IPS-NIHi11 (cell line): Measurements from ENCODE around the gene COG8.
A peak's percentile ranks its signal among the peaks of the same experiment; 100 is the strongest.
"Not testable (repeated sequence)": the region's sequence is repeated elsewhere in the genome, so short reads cannot be mapped to it uniquely, and the experiment has no call there.

Source experiments
- DNase-seq: peaks from one replicate; pipeline ENCODE4 v3.0.0; 2012; ENCODE audit warnings: mixed read lengths, low spot score

COG8 gene, protein sequence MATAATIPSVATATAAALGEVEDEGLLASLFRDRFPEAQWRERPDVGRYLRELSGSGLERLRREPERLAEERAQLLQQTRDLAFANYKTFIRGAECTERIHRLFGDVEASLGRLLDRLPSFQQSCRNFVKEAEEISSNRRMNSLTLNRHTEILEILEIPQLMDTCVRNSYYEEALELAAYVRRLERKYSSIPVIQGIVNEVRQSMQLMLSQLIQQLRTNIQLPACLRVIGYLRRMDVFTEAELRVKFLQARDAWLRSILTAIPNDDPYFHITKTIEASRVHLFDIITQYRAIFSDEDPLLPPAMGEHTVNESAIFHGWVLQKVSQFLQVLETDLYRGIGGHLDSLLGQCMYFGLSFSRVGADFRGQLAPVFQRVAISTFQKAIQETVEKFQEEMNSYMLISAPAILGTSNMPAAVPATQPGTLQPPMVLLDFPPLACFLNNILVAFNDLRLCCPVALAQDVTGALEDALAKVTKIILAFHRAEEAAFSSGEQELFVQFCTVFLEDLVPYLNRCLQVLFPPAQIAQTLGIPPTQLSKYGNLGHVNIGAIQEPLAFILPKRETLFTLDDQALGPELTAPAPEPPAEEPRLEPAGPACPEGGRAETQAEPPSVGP

DNA sequence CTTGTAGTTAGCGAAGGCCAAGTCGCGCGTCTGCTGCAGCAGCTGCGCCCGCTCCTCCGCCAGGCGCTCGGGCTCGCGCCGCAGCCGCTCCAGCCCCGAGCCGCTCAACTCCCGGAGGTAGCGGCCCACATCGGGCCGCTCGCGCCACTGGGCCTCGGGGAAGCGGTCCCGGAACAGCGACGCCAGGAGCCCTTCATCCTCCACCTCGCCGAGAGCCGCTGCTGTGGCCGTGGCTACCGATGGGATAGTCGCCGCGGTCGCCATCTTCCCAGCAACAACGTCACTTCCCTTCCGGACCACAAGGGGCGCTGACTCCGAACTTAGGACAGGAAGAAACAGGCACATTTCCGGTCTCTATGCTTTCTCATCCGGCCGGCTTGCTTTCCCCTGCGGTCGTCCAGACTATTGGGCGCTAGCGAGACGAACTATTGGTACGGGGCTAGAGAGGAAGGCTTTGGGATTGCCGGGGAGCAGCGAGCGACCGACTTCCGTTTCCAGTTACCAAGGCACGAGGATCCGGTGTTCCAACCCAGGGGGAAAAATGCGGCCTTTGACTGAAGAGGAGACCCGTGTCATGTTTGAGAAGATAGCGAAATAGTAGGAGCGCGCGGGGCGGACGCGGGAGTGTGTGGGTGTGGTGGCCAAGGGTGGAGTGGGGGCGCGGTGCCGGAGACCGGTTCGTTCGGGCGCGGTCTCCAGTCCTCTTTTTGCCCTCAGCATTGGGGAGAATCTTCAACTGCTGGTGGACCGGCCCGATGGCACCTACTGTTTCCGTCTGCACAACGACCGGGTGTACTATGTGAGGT, at the start of gene COG8, which contains the start of gene NIP7:
TSS of gene COG8 (minus strand) at position 276 of the 806 bp plus-strand sequence. CDS start at position 264, 12 bp downstream.
TSS of gene NIP7 (plus strand) at position 484 of the 806 bp plus-strand sequence. CDS start at position 542, 58 bp downstream.
- peak; percentile 94 for DNase-seq

DNA sequence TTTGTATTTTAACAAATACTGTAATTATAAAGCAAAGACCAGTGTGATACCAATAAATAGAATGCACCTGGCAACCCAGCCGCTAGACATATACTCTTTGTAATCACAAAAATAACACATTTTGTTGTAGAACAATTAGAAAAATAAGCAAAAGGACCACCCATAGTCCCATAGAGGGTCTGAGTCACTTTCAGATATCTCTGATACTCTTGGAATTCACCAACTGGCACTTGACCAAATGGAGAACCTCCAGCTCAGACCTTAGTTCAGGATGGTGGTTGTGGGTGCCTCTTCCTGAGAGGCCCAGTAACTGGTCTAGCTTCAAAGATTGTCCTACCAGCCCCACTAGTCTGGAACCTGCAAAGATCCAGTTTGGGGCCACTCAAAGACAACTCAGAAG, 47.2 kb upstream of the COG8 start:
- no peak for DNase-seq

DNA sequence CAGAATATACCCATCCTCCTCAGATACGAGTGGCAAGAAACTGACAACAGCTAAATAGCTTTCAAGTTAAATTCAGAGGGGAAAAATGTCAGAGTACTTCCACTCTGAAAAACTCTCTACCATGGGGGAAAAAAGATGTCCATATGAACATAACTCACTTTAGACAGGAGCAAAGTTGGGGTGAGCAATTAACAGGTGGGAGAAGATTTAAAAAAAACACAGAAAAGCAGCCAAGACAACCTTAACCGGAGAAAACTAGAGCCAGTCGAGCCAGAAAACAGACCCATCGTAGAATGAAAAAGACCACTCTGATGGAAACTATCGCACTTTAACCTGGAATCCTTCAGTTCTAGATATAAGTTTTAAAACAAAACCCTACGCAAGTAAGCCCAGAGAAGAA, 45.6 kb upstream of the COG8 start:
- no peak for DNase-seq

DNA sequence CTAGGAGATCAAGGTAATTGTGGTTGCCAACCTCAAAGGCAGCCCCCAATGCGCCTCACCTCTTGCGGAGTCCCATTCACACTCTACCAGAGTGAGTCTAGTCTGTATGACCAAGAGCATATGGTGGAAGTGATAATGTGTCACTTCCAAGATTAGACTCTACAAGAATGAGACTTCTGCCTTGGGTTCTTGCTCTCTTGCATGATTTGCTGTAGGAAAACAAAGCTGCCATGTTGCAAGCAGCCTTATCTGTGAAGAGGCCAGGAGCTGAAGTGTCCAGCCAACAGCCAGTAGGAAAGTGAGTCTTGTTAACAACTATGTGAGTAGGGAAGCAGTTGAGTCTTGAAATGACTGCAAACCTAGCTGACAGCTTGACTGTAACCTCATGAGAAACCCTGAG, 43.1 kb upstream of the COG8 start:
- DNase-seq, result no peak

DNA sequence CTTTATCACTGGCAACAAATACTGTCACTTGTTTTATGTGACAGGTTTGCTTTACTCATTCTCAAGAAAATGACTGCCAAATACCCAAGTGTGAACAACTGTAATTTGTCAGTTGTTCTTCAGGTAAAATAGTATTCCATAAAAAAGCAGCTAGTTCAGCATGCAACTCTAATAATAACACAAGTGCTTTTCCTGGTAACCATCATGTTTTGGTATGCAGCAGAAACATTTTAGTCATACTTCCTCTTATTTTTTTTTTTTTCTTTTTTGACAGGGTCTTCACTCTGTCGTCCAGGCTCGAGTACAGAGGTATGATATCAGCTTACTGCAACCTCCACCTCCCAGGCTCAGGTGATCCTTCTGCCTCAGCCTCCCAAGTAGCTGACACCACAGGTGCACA, 41.9 kb upstream of the COG8 start:
- DNase-seq, result no peak

DNA sequence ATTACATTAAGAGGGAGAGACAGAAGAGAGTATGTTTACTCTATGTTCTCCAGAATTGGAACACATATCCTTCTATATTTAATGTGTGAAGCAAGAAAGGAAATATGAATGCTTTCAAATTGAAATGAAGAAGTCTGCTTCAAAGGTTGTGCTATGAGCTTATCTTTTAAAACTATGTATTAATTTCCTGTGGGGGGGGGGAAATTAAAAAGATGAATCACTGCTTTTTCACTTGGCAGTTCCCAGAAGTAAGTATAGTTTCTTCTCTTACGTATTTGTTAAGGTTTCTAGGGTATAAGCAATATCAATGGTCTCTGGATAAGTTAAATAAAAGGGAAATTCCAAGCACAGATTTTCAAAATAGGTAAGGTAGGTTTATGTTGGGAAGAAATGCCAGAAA, 39.4 kb upstream of the COG8 start:
- no peak for DNase-seq

DNA sequence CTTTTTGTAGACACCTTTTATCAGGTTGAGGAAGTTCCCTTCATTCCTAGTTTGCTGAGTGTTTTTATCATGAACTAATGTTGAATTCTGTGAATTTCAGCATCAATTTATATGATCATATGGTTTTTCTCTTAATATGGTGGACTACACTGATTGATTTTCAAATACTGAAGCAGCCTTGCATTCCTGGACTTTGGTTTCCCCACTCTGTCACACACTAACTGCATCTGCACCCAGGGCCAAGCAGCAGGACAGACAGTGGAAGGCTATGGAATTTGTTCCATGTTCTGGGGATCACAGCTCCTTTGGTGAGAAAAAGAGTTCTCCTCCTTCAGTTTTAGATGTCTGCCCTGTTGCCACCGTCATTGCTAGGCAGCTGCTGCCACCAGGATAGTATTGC, 38.7 kb upstream of the COG8 start:
- no peak for DNase-seq

DNA sequence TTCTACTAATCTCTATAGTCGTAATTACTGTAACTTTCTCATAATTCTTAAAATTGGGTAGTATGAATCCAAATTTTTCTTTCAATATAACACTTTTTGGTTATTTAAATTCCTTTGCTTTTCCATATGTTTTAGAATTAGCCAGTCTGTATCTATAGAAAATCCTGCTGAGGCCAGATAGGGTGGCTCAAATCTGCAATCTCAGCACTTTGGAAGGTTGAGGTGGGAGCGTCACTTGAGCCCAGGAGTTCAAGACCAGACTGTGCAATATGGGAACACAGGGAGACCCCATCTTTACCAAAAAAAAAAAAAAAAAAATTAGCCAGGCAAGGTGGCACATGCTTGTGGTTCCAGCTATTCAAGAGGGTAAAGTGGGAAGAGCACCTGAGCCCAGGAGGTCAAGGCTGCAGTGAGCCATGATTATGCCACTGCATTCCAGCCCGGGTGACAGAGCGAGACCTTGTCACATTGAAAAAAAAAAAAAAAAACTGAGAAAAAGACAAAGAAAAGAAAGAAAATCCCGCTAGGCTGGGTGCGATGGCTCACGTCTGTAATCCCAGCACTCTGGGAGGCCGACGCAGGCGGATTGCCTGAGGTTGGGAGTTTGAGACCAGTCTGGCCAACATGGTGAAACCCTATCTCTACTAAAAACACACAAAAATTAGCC, 37.2 kb upstream of the COG8 start:
- DNase-seq, result no peak

DNA sequence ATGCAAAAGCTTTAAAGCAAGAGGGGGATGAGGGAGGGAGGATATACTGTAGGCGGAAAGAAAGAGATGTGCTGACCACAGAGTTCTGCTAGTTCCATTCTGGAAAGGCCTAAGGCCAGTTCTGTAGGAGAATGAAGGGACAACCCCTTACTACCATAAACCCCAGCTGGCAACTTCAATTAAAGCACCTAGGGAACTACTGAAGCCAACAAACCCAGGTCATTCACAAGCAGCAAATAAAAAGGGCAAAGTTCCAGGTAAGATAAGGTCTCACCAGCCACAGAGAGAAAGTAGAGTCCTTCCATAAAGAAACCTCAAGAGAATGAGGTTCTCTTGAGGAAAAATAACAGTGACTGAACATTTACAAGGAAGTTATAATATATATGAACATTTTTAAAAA, 33.7 kb upstream of the COG8 start:
- no peak for DNase-seq

DNA sequence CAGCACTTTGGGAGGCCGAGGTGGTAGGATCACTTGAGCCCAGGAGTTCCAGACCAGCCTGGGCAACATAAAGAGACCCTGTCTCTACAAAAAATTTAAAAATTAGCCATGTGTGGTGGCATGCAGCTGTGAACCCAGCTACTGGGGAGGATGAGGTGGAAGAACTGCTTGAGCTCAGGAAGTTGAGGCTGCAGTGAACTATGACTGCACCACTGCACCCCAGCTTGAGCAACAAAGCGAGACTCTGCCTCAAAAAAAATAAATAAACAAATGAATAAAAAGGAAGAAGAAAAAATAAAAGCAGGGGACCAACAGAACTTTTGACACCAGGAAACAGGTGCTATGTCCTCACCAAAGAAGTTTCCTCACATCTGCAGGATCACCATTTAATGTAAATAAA, 32.2 kb upstream of the COG8 start:
- no peak for DNase-seq

DNA sequence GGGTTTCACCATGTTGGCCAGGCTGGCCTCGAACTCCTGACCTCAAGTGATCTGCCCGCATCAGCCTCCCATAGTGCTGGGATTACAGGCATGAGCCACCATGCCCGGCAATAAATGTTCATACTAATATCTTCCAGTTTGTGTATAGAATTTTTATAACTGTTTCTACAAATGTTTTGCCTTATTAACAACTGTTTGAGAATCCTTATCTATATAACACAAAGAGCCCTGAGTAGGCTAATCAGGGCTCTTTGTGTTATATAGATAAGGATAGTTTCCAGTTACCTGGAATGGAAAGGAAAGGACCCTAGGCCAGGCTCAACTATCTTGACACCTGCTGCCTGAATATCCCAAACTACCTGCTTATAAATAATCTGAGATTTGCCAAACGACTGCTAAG, 29.5 kb upstream of the COG8 start:
- no peak for DNase-seq

DNA sequence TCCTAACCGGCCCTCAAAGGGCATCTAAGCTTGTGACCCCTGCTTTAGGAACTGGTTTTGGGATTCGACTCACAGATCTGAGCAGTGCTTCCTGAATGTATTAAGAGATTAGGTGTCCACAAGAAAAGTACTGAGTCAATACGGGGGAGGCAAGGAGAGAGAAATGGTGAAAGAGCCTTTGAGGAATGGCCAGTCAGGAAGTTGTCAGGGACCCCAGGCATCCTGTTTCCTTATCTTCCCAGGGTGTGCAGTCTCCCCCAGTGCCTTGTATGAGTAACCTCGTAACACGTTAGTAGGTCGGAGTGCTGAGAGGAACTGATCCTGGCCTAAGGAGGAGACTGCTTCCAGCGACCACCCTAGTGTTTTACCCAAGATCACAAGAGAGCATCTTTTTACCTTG, 28.6 kb upstream of the COG8 start:
- DNase-seq, result no peak

DNA sequence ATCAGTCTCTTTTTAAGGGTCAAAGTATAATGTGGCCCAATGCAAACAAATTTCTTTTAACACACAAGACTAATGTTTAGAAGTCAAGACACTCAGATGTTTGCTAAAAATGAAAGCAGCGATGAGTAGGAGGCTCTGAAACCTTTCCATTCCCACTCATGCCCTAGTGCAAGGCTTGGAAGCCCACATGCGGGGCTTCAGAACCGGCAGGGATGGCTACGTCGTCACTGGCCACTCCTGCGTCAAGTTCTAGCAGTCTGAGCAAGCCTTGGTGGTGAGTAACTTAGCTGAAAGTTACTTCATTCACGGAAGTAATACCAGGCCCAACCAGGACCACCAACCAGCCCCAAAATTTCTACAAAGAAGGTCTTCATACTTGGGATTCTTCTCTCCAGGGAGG, 27.1 kb upstream of the COG8 start:
- DNase-seq, result no peak

DNA sequence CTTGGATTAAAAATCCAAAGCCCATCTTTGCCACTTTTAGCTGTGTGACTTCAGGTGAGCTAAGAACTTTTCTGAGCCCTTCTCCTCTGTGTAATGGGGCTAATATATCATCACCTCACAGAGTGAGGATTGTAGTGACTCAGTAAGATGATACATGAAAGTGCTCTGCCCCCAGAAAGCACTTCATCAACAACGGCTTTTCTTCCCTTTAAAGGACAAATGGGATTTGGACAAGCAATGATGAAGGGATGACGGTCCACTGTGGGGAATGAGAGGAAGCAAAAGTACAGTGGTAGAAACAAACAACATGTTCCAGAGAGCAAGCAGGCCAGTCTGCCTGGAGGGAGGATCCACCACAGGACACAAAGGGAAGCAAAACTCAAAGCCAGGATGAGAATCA, 26.5 kb upstream of the COG8 start:
- DNase-seq, result no peak

DNA sequence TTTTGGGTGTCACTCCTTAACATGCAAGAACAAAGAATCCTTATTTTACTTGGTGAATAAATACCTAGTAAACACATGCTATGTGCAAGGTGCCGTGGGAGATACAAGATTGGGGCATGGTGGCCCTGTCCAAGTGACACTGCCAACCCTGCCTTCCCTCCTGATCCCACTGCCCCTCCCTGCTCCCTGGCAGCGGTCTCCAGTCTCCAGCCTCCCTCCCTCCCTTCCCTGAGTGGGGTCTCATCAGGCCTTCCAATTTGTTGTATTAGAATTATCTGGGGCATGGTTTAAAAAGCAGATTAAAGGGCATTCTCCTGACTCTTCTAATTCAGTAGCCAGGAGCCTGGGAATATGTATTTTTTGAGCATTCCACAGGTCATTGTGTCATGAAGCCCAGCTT, 24.7 kb upstream of the COG8 start:
- DNase-seq, result no peak

DNA sequence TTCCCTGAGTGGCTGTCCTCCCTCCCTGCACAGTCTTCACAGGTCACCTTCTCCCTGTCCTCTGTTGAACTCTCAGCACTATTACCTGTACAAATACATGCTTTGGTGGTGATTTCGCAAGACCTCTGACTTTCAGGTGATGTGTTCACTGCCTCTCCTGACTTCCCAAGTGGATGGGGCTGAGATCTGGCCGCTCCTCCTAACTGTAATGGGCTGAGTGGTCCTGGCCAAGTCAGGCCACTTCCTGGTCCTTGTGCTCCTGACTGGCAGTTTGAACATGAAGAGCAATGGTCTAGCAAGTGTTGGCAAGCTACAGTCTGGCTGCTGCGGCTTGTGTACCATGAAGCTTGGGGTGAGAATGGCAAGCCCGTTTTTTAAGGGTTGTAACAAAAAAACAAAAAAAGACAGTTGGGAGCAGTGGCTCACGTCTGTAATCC, 23.9 kb upstream of the COG8 start:
- no peak for DNase-seq

DNA sequence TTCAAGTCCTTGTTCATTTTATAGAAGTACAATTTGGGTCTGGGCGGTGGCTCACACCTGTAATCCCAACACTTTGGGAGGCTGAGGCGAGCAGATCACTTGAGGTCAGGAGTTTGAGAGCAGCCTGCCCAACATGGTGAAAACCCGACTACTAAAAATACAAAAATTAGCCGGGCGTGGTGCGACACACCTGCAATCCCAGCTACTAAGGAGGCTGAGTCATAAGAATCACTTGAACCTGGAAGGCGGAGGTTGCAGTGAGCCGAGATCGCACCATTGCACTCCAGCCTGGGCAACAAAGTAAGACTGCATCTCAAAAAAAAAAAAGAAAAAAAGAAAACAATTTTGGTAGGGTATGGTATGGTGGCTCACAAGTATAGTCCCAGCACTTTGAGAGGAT, 20.7 kb upstream of the COG8 start:
- not testable (repeated sequence) for DNase-seq

DNA sequence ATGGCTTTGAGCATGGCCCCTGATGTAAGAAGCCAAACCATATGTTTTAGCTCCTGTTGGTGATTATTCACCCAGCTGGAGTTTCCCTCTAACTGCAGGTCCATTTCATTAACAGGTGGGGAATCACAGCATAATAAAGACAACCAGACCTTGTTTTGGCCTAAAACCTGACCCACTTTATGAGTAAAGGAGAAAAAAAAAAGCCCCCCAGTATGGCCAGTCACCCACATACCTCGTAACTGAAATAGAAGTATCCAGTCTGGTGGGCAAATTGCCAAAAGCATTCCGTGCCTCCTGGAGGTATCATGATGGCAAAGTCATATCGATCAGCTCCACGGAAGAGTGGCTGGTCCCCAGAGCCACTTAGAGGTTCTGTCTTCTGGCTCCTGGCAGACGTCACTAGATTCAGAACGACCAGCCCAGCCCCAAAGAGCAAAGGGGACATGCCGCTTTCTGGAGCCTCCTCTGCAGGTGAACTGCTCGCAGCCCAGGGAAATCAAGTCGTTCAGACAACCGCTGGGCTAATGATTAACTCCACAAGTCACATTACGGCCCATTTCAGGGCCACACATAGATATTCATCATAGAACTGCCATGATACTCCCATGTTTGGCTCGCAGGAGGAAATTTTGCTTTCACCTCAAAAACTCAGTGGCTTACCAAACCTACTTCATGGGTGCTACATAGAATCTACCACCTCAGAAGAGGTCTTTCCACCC, 12.1 kb upstream of the COG8 start, which contains the start of gene TMED6:
TSS of gene TMED6 (minus strand) at position 478 of the 719 bp plus-strand sequence. CDS start at position 445, 33 bp downstream.
- DNase-seq, result no peak

DNA sequence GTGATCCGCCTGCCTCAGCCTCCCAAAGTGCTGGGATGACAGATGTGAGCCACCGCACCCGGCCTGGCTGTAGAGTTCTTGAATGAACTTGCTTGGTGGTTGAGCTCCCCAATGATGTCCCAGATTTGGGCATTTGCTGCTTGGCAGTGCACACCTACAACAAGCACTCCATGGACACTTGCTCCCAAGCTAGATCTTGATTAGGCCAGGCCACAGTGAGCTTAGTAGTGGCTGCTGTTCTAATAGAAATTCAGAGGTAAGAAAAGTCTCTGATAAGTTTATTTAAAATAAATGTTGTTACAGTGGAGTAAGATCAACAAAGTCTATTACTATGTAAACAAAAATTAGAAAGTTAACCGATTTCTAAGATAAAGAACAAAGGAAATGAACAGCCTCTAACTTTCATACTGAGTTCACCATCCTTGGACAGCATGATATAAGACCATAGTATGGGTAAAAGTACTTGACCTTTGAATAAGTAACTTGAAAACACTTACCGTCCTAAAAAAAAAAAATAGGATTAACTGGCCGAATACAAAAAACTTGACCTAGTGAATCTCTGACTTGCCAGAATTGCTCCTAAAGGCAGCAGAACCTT, 11.3 kb upstream of the COG8 start:
- no peak for DNase-seq

DNA sequence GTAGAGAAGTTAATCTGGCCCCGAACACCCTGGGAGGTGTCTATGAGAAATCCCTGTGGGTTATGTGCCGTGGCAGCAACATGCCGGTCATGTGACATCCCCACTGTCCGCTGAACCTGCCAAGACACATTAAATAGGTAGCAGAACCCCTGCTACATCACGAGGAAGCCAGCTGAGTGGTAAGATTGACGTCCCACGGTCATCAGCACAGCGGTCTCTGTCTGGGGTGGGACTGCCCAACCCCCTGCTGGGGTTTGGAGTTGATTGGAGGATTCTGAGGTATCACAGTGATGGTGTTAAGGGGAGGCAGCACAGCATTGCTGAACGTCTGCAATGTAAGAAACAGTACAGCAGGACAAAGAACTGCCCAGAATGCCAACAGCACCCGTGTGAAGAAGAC, 10.2 kb upstream of the COG8 start:
- DNase-seq, result no peak

DNA sequence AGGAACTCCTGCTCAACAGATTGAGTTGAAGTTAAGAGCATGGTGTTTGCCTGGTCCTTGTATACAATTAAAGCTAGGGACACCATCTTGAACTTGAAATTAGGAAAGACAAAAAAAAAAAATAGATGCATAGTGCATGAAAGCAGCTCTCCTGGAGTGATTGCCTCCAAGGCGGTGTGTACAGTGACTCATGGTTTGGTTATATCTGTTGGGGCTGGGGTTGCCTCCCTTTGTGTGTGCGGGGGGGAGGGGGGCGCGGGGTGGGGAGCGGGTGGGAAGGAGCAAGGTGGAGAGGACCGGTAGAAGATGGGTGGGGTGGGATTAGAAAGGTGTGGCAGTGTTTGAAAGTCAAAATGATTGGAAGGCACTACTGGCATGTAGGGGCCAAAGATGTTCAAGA, 8.9 kb upstream of the COG8 start:
- no peak for DNase-seq
